H1 (cell line): ENCODE data around the gene UBIAD1. TPM values are rescaled to one million over a fixed set of nuclear protein-coding genes. Genes with fewer than 3 reads are reported as not detected.

ENCODE experiments used
- CTCF ChIA-PET: fragments of 300-600 bp; sonication (Branson Sonifier 250); formaldehyde crosslinking; loops from one replicate; lab custom pipeline; 2021; ENCODE audit not compliant: partially characterized antibody; lab: Charles Lee
- POLR2A ChIA-PET: fragments of 300-600 bp; sonication (Branson Sonifier 250); formaldehyde crosslinking; loops from one replicate; lab custom pipeline; 2021; ENCODE audit warnings: inconsistent platforms; ENCODE audit not compliant: partially characterized antibody; lab: Charles Lee
- DNase-seq, 2 experiments: peaks; one replicate each; pipeline versions ENCODE4 v3.0.0 to v3.0.0-alpha.2; 2010 to 2022; ENCODE audit warnings: low spot score in 2 of 2, low read depth in 1 of 2, mixed read lengths in 1 of 2
- FAIRE-seq: peaks from 2 replicates; lab custom pipeline; 2011; peaks lifted over from hg19 to GRCh38; lab: Jason Lieb, UNC
- H2AFZ ChIP-seq: 2 replicates; pipeline ENCODE4 v1.8.1; 2012; ENCODE audit warnings: low read length, inconsistent platforms
- H2AK5ac ChIP-seq: 2 replicates; pipeline ENCODE4 v1.6.1; 2013; ENCODE audit warnings: low read depth, low read length
- H2BK120ac ChIP-seq: replicated peaks from 2 replicates; pipeline ENCODE3; 2013; ENCODE audit warnings: low read depth, low read length, inconsistent platforms
- H2BK12ac ChIP-seq: 2 replicates; pipeline ENCODE4 v1.6.1; 2013; ENCODE audit warnings: low read depth, low read length
- H2BK15ac ChIP-seq: 2 replicates; pipeline ENCODE4 v1.6.1; 2013; ENCODE audit warnings: low read length
- H2BK20ac ChIP-seq: 2 replicates; pipeline ENCODE4 v1.6.1; 2013; ENCODE audit warnings: low read length
- H2BK5ac ChIP-seq: 2 replicates; pipeline ENCODE4 v1.6.1; 2013; ENCODE audit warnings: low read depth, low read length
- H3K14ac ChIP-seq: 2 replicates; pipeline ENCODE4 v1.6.1; 2013; ENCODE audit warnings: inconsistent platforms; ENCODE audit not compliant: insufficient read length
- H3K18ac ChIP-seq: 2 replicates; pipeline ENCODE4 v1.6.1; 2013; ENCODE audit warnings: low read length; ENCODE audit errors: extremely low read depth
- H3K23ac ChIP-seq: 2 replicates; pipeline ENCODE4 v1.6.1; 2013; ENCODE audit warnings: inconsistent platforms; ENCODE audit not compliant: insufficient read length
- H3K23me2 ChIP-seq: 2 replicates; pipeline ENCODE4 v1.6.1; 2013; ENCODE audit warnings: low read depth, low read length
- H3K27ac ChIP-seq: 2 replicates; pipeline ENCODE4 v1.6.1; 2011; ENCODE audit warnings: low read depth, low read length, inconsistent platforms
- H3K27me3 ChIP-seq, 4 experiments: replicated peaks in 1 of 4; 1 replicate in 1 of 4; 2 replicates in 3 of 4; pipeline versions ENCODE4 v1.6.1 to v1.8.1; 2011 to 2013; ENCODE audit warnings: low read length in 3 of 4, mild to moderate bottlenecking in 3 of 4, inconsistent platforms in 2 of 4, mixed read lengths in 2 of 4, moderate library complexity in 1 of 4; ENCODE audit not compliant: control insufficient read depth in 3 of 4, insufficient read depth in 3 of 4; ENCODE audit errors: extremely low read depth in 1 of 4
- H3K36me3 ChIP-seq, 4 experiments: 2 replicates each; pipeline versions ENCODE4 v1.6.1 to v1.8.1; 2011 to 2013; ENCODE audit warnings: mild to moderate bottlenecking in 4 of 4, low read length in 3 of 4, moderate library complexity in 2 of 4, control low read depth in 1 of 4, inconsistent platforms in 1 of 4; ENCODE audit not compliant: insufficient read depth in 4 of 4, control insufficient read depth in 2 of 4
- H3K4ac ChIP-seq: replicated peaks from 2 replicates; pipeline ENCODE3; 2013; ENCODE audit warnings: low read length, low read depth, mixed read lengths, inconsistent platforms; ENCODE audit not compliant: insufficient read length
- H3K4me1 ChIP-seq, 4 experiments: replicated peaks in 1 of 4; 1 replicate in 1 of 4; 2 replicates in 3 of 4; pipeline versions ENCODE4 v1.6.1 to v1.8.1; 2011 to 2013; ENCODE audit warnings: low read length in 3 of 4, inconsistent platforms in 2 of 4, mixed read lengths in 1 of 4; ENCODE audit not compliant: insufficient read depth in 4 of 4, control insufficient read depth in 3 of 4
- H3K4me2 ChIP-seq, 2 experiments: 2 replicates each; pipeline versions ENCODE4 v1.6.1 to v1.8.1; 2011 to 2013; ENCODE audit warnings: low read depth in 2 of 2, low read length in 2 of 2, control low read depth in 1 of 2, inconsistent platforms in 1 of 2, mild to moderate bottlenecking in 1 of 2; ENCODE audit not compliant: insufficient read depth in 1 of 2
- H3K4me3 ChIP-seq, 4 experiments: fragments of 200-600, 300-600 bp in 1 of 4; sonication (generic), shearing (Covaris generic), sonication (Bioruptor Twin) in 1 of 4; 2 replicates each; pipeline versions ENCODE4 v1.5.1 to v1.8.1; 2011 to 2016; ENCODE audit warnings: low read length in 4 of 4, low read depth in 3 of 4, control low read depth in 2 of 4, inconsistent platforms in 2 of 4, mild to moderate bottlenecking in 2 of 4, mixed read lengths in 1 of 4, moderate library complexity in 1 of 4; ENCODE audit not compliant: insufficient read depth in 2 of 4; ENCODE audit errors: extremely low read depth in 1 of 4
- H3K56ac ChIP-seq: replicated peaks from 2 replicates; pipeline ENCODE3; 2013; ENCODE audit warnings: low read depth, mild to moderate bottlenecking, mixed read lengths, low read length, inconsistent platforms; ENCODE audit not compliant: insufficient read length
- H3K79me1 ChIP-seq: 2 replicates; pipeline ENCODE4 v1.6.1; 2013; ENCODE audit warnings: low read depth, low read length, control low read depth
- H3K79me2 ChIP-seq, 2 experiments: 2 replicates each; pipeline versions ENCODE4 v1.6.1 to v1.8.1; 2012 to 2013; ENCODE audit warnings: low read length in 2 of 2, mild to moderate bottlenecking in 2 of 2, inconsistent platforms in 1 of 2; ENCODE audit not compliant: insufficient read depth in 2 of 2, control insufficient read depth in 1 of 2
- H3K9ac ChIP-seq, 4 experiments: replicated peaks in 1 of 4; 1 replicate in 1 of 4; 2 replicates in 3 of 4; pipeline versions ENCODE4 v1.6.1 to v1.8.1; 2011 to 2013; ENCODE audit warnings: low read depth in 3 of 4, low read length in 3 of 4, control low read depth in 2 of 4, mild to moderate bottlenecking in 2 of 4, moderate library complexity in 2 of 4, inconsistent platforms in 1 of 4; ENCODE audit errors: extremely low read depth in 1 of 4
- H3K9me3 ChIP-seq, 2 experiments: 2 replicates each; pipeline versions ENCODE4 v1.6.1 to v1.8.1; 2012 to 2013; ENCODE audit warnings: mild to moderate bottlenecking in 2 of 2, moderate library complexity in 2 of 2, control low read depth in 1 of 2, inconsistent platforms in 1 of 2, low read depth in 1 of 2, low read length in 1 of 2, mixed read lengths in 1 of 2; ENCODE audit not compliant: insufficient read depth in 2 of 2
- H4K20me1 ChIP-seq, 2 experiments: replicated peaks in 1 of 2; 2 replicates each; pipeline versions ENCODE3 to v1.8.1; 2011 to 2013; ENCODE audit warnings: inconsistent platforms in 2 of 2, low read length in 2 of 2, mild to moderate bottlenecking in 1 of 2; ENCODE audit not compliant: insufficient read depth in 2 of 2, control insufficient read depth in 1 of 2
- H4K5ac ChIP-seq: 2 replicates; pipeline ENCODE4 v1.6.1; 2013; ENCODE audit warnings: low read length, low read depth, mixed read lengths, inconsistent platforms; ENCODE audit not compliant: insufficient read length
- H4K8ac ChIP-seq: 2 replicates; pipeline ENCODE4 v1.8.0; 2013; ENCODE audit warnings: mild to moderate bottlenecking, moderate library complexity, low read length, inconsistent platforms; ENCODE audit not compliant: insufficient read depth; ENCODE audit errors: extremely low read depth
- H4K91ac ChIP-seq: replicated peaks from 2 replicates; pipeline ENCODE3; 2013; ENCODE audit warnings: low read length, mixed read lengths, inconsistent platforms; ENCODE audit not compliant: insufficient read length
- BACH1 ChIP-seq: IDR thresholded peaks from 2 replicates; pipeline ENCODE4 v1.6.1; 2012; ENCODE audit warnings: low read length, improper control_type of control experiment
- HDAC2 ChIP-seq, 2 experiments: fragments of 300-600 bp in 1 of 2; sonication (generic) in 1 of 2; IDR thresholded peaks; 2 replicates each; pipeline ENCODE4 v1.6.1; 2011 to 2012; ENCODE audit warnings: low read depth in 2 of 2, low read length in 2 of 2, mild to moderate bottlenecking in 2 of 2, moderate library complexity in 2 of 2, borderline replicate concordance in 1 of 2, inconsistent platforms in 1 of 2
- SP2 ChIP-seq: IDR thresholded peaks from 2 replicates; pipeline ENCODE4 v1.6.1; 2012; ENCODE audit warnings: mild to moderate bottlenecking, low read length, inconsistent platforms
- TBP ChIP-seq: IDR thresholded peaks from 2 replicates; pipeline ENCODE4 v1.6.1; 2011; ENCODE audit warnings: low read depth, low read length, improper control_type of control experiment
- WGBS, 2 experiments: shearing (Covaris generic) in 1 of 2; methylation state at CpG; one replicate each; pipeline versions ENCODE4 v1.1.6 to v1.1.7; 2013 to 2015; ENCODE audit warnings: low lambda C conversion rate in 2 of 2, mixed read lengths in 2 of 2, inconsistent platforms in 1 of 2, low coverage in 1 of 2, missing lambda C conversion rate in 1 of 2; ENCODE audit not compliant: insufficient replicate concordance in 2 of 2, insufficient coverage in 1 of 2, insufficient read length in 1 of 2; ENCODE audit errors: extremely low coverage in 1 of 2, missing lambda C conversion rate in 1 of 2; 5-methylcytosine and 5-hydroxymethylcytosine counted together
- polyA plus RNA-seq, 7 experiments: library from polyadenylated mRNA; depleted of rRNA in 3 of 7; stranded (reverse) in 5 of 7; unstranded in 2 of 7; fragments of >200 nt in 5 of 7; fragments of 200-250 nt in 2 of 7; gene quantifications; 1 replicate in 5 of 7; 2 replicates in 1 of 7; 4 replicates in 1 of 7; pipeline versions ENCODE4 v1.2.1 to v1.2.3, GENCODE V29; 2011 to 2013; ENCODE audit warnings: missing spikeins in 2 of 7, mixed read lengths in 2 of 7
- total RNA-seq: library from RNA; stranded (reverse); fragmentation: NEBNext Ultra II Directional; extraction: Animal tissue kit (Norgen Biotek cat#: 25700); gene quantifications from 2 replicates; pipeline ENCODE4 v1.2.1, GENCODE V29; 2021

UBIAD1 gene
- total and polyA plus RNA-seq, 2 of the 8 experiments (the other 6 are each of a cell fraction or from before 2014, with no cell fraction given) = 23.4 to 26.6 TPM

DNA sequence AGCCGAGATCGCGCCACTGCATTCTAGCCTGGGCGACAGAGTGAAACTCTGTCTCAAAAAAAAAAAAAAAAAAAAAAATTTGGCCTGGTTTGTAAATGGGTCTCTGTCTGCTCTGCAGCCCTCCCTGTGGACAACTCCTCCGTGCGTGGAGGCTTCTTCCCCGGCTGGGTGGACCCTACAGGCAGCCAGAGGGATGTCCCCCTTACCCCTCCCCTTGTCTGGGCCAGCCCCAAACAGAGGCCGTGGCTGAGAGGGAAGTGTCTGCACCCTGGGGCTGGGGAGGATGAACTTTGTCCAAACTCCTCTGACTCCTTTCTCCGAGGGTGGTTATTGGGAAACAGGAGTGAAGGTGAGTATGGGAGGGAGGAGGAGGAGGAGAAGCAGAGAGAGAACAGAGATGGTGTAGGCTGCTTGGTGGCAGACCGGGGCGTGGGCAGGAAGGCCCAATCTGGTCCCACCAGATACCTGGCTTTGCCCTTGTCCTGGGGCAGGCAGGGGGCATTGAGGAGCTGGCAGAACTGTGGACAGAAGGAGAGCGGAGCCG, 61.3 kb downstream of the UBIAD1 start:
- Histone ChIP-seq H3K79me2 (no peaks in the 10 kb centered on the region), H2BK5ac (no peak overlapping the region), H4K91ac (peak overlapping the region; percentile 7), H3K27ac (no peak overlapping the region), H4K5ac (no peak overlapping the region), H3K4me2 (no peak overlapping the region), H3K79me1 (no peaks in the 10 kb centered on the region), H2BK20ac (no peak overlapping the region), H2BK120ac (no peak overlapping the region), H3K56ac (no peak overlapping the region), H3K4me3 (no peak overlapping the region), H2AFZ (no peak overlapping the region), H3K14ac (no peak overlapping the region), H3K9ac (no peak overlapping the region), H3K23ac (no peak overlapping the region), H3K36me3 (no peaks in the 10 kb centered on the region), H2BK12ac (peak overlapping the region; percentile 75; the same call in 1 of the 2 replicates), H2AK5ac (no peak overlapping the region), H3K4me1 (peaks cover 0 to 7% (median 2%) of the 10 kb centered on the region in 4 experiments; a peak in 3 of 7 replicates), H2BK15ac (no peak overlapping the region), H4K20me1 (peaks cover 0 to 2% of the 10 kb centered on the region in 2 experiments), H3K18ac (no peak overlapping the region; the same call in 1 of the 2 replicates), H3K4ac (peak overlapping the region; percentile 72), H3K9me3 (no peaks in the 10 kb centered on the region), H3K27me3 (no peaks in the 10 kb centered on the region), H4K8ac (no peak overlapping the region), H3K23me2 (no peaks in the 10 kb centered on the region)
- TF ChIP-seq BACH1 (no peak), TBP (no peak), SP2 (no peak), HDAC2 (IDR thresholded peaks at IDR 0.05; ENCODE audit: borderline replicate concordance in 1 of 2, low read depth in 2 of 2, low read length in 2 of 2) (no peak)
- FAIRE-seq = no peak
- no peak for DNase-seq
- ChIA-PET CTCF (interaction anchor here (0.8 to 3.4 kb wide), 7 partner anchors 8 to 237 kb away, joined by 3 to 10 read pairs (median 4); no protein-coding TSS in a partner anchor), POLR2A (interaction anchor here (1.2 kb wide), 1 partner anchor 10 kb away, joined by 3 read pairs; no protein-coding TSS in a partner anchor)
- 81% methylated on average over 13 of the region's 13 CpGs; no CpG with 5 or more reads in 1 of the 2 experiments for WGBS, 2 experiments
